HepG2 (cell line): Measurements from ENCODE around the gene NDUFB3. TPM values are rescaled to one million over a fixed set of nuclear protein-coding genes. Genes with fewer than 3 reads are reported as not detected.
A peak's percentile ranks its signal among the peaks of the same experiment; 100 is the strongest.

Source experiments
- ARID4A ChIP-seq: sonication (generic); formaldehyde crosslinking; IDR thresholded peaks from 2 replicates; pipeline ENCODE4 v1.5.0; 2020; ENCODE audit warnings: mild to moderate bottlenecking, missing genetic modification reagents, borderline replicate concordance
- ESRRA ChIP-seq: sonication (generic); formaldehyde crosslinking; IDR thresholded peaks from 2 replicates; pipeline ENCODE4 v1.5.1; 2020; ENCODE audit warnings: mild to moderate bottlenecking, low read depth, missing genetic modification reagents
- GATAD2A ChIP-seq: IDR thresholded peaks from 2 replicates; pipeline ENCODE4 v1.6.1; 2016
- GFI1 ChIP-seq: sonication (generic); formaldehyde crosslinking; IDR thresholded peaks from 2 replicates; pipeline ENCODE4 v1.5.0; 2020; ENCODE audit warnings: missing genetic modification reagents, mild to moderate bottlenecking, borderline replicate concordance
- HDAC2 ChIP-seq: sonication (generic); formaldehyde crosslinking; IDR thresholded peaks from 2 replicates; pipeline ENCODE4 v1.4.0; 2020; ENCODE audit warnings: missing genetic modification reagents
- HNRNPUL1 ChIP-seq: fragments of 200-400 bp; formaldehyde crosslinking; IDR thresholded peaks from 2 replicates; pipeline ENCODE4 v1.6.1; 2017; ENCODE audit warnings: low read depth, mild to moderate bottlenecking, low read length, moderate library complexity
- HOMEZ ChIP-seq: IDR thresholded peaks from 2 replicates; pipeline ENCODE4 v1.6.1; 2016; ENCODE audit warnings: low read depth
- IRF2 ChIP-seq: IDR thresholded peaks from 2 replicates; pipeline ENCODE4 v1.6.1; 2018; ENCODE audit warnings: missing genetic modification reagents, missing compliant biosample characterization
- KAT8 ChIP-seq: IDR thresholded peaks from 2 replicates; pipeline ENCODE4 v1.6.1; 2016; ENCODE audit warnings: missing genetic modification reagents, missing compliant biosample characterization
- PAWR ChIP-seq: sonication (generic); formaldehyde crosslinking; IDR thresholded peaks from 2 replicates; pipeline ENCODE4 v1.4.0; 2020; ENCODE audit warnings: missing genetic modification reagents, mild to moderate bottlenecking, borderline replicate concordance
- RAD51 ChIP-seq: fragments of 450-650 bp; IDR thresholded peaks from 2 replicates; pipeline ENCODE4 v1.6.1; 2016; ENCODE audit warnings: borderline replicate concordance
- TFDP1 ChIP-seq: IDR thresholded peaks from 2 replicates; pipeline ENCODE4 v1.6.1; 2016; ENCODE audit warnings: missing compliant biosample characterization, missing genetic modification reagents, borderline replicate concordance
- USF2 ChIP-seq, 2 experiments: sonication (generic) in 1 of 2; formaldehyde crosslinking in 1 of 2; IDR thresholded peaks; 2 replicates each; pipeline versions ENCODE4 v1.5.1 to v1.6.1; 2011 to 2020; ENCODE audit warnings: borderline replicate concordance in 1 of 2, low read depth in 1 of 2, low read length in 1 of 2, mild to moderate bottlenecking in 1 of 2, missing genetic modification reagents in 1 of 2, moderate library complexity in 1 of 2
- ZBTB25 ChIP-seq: IDR thresholded peaks from 2 replicates; pipeline ENCODE4 v1.6.1; 2018; ENCODE audit warnings: missing genetic modification reagents
- ZNF33B ChIP-seq: sonication (generic); formaldehyde crosslinking; IDR thresholded peaks from 2 replicates; pipeline ENCODE4 v1.5.1; 2020; ENCODE audit warnings: mild to moderate bottlenecking, missing genetic modification reagents
- ZNF550 ChIP-seq: sonication (generic); formaldehyde crosslinking; IDR thresholded peaks from 2 replicates; pipeline ENCODE4 v1.4.0; 2020; ENCODE audit warnings: mild to moderate bottlenecking, missing genetic modification reagents, borderline replicate concordance
- ZNF703 ChIP-seq: sonication (generic); formaldehyde crosslinking; IDR thresholded peaks from 2 replicates; pipeline ENCODE4 v1.5.1; 2020; ENCODE audit warnings: missing genetic modification reagents, mild to moderate bottlenecking, moderate library complexity, borderline replicate concordance
- ZSCAN30 ChIP-seq: sonication (generic); formaldehyde crosslinking; IDR thresholded peaks from 2 replicates; pipeline ENCODE4 v1.5.0; 2020; ENCODE audit warnings: mild to moderate bottlenecking, missing genetic modification reagents
- ZSCAN9 ChIP-seq: IDR thresholded peaks from 2 replicates; pipeline ENCODE4 v1.6.1; 2016; ENCODE audit warnings: borderline replicate concordance
- polyA plus RNA-seq, 8 experiments: library from polyadenylated mRNA; depleted of rRNA in 3 of 8; stranded (reverse) in 7 of 8; unstranded in 1 of 8; fragments of >200 nt; fragmentation: Illumina TruSeq in 4 of 8; extraction: Trizol in 4 of 8; gene quantifications; 2 replicates each; pipeline versions ENCODE4 v1.2.1 to v1.2.3, GENCODE V29; 2011 to 2016; ENCODE audit warnings: low read depth in 4 of 8, missing spikeins in 1 of 8, mixed read lengths in 1 of 8; ENCODE audit not compliant: insufficient read depth in 1 of 8
- total RNA-seq, 5 experiments: library from RNA; depleted of rRNA; stranded (reverse); fragments of >200 nt; fragmentation: Illumina TruSeq; extraction: Trizol; gene quantifications; 2 replicates each; pipeline ENCODE4 v1.2.3, GENCODE V29; 2016; ENCODE audit warnings: low read depth in 1 of 5

The NDUFB3 gene
- total and polyA plus RNA-seq, 2 of the 13 experiments (the other 11 are each of a cell fraction or from before 2014, with no cell fraction given) = 50.7 to 159 TPM

GRCh38 chr2:201128933-201129505 is 57.2 kb downstream of the NDUFB3 start (continued):
- no peak for TF ChIP-seq ZBTB25 (CRISPR knock-in tag)
- TF ChIP-seq GATAD2A = peak; percentile 46; the same call in 1 of the 2 replicates
- no peak for TF ChIP-seq RAD51
- no peak for TF ChIP-seq ZNF550 (CRISPR knock-in tag)
- peak; percentile 58 for TF ChIP-seq GFI1 (CRISPR knock-in tag)
- TF ChIP-seq USF2 (IDR thresholded peaks at IDR 0.05; ENCODE audit: low read depth, low read length) = peak; percentile 76
- TF ChIP-seq USF2 (CRISPR knock-in tag; IDR thresholded peaks at IDR 0.05; ENCODE audit: borderline replicate concordance) = no peak; the same call in 1 of the 2 replicates
- no peak for TF ChIP-seq ZSCAN30
- TF ChIP-seq PAWR (CRISPR knock-in tag) = no peak
- no peak for TF ChIP-seq ZNF703 (CRISPR knock-in tag)
- TF ChIP-seq ARID4A (CRISPR knock-in tag) = peak; percentile 41; the same call in 1 of the 2 replicates
- TF ChIP-seq HNRNPUL1 = no peak
- 0 out of 2 replicates have a peak, but pooled peaks have one; percentile 52 for TF ChIP-seq IRF2 (CRISPR knock-in tag)
- TF ChIP-seq TFDP1 = peak; percentile 43; the same call in 1 of the 2 replicates
- TF ChIP-seq ZNF33B (CRISPR knock-in tag) = no peak
- 0 out of 2 replicates have a peak, but pooled peaks have one; percentile 28 for TF ChIP-seq ZSCAN9 (CRISPR knock-in tag)
- no peak for TF ChIP-seq KAT8 (CRISPR knock-in tag)
- TF ChIP-seq HDAC2 (CRISPR knock-in tag) = no peak
- TF ChIP-seq ESRRA (CRISPR knock-in tag) = 0 out of 2 replicates have a peak, but pooled peaks have one; percentile 25
- no peak; the same call in 1 of the 2 replicates for TF ChIP-seq HOMEZ
